Liver (tissue), 9 donors: ENCODE results near the gene TEX10. TPM values are rescaled to one million over a fixed set of nuclear protein-coding genes. Genes with fewer than 3 reads are reported as not detected.

Source experiments
- DNase-seq: peaks from one replicate; pipeline ENCODE4 v3.0.0-alpha.2; 2017; ENCODE audit warnings: low spot score
- H3K27ac ChIP-seq, 2 donors: one replicate each; pipeline ENCODE4 v1.7.0; 2013; ENCODE audit warnings: inconsistent platforms in 2 of 2, low read length in 2 of 2, control low read depth in 1 of 2, low read depth in 1 of 2, mild to moderate bottlenecking in 1 of 2
- H3K27me3 ChIP-seq, 4 donors: one replicate each; pipeline versions ENCODE4 v1.6.1 to v1.7.0; 2013; ENCODE audit warnings: low read length in 3 of 4, inconsistent platforms in 1 of 4, mild to moderate bottlenecking in 1 of 4, moderate library complexity in 1 of 4; ENCODE audit not compliant: control insufficient read depth in 4 of 4, insufficient read depth in 4 of 4
- H3K36me3 ChIP-seq, 4 donors: one replicate each; pipeline versions ENCODE4 v1.6.1 to v1.7.0; 2013; ENCODE audit warnings: low read length in 3 of 4, mild to moderate bottlenecking in 3 of 4, low read depth in 1 of 4, moderate library complexity in 1 of 4; ENCODE audit not compliant: control insufficient read depth in 4 of 4, insufficient read depth in 3 of 4
- H3K4me1 ChIP-seq, 4 donors: one replicate each; pipeline versions ENCODE4 v1.6.1 to v1.7.0; 2013; ENCODE audit warnings: low read length in 3 of 4, mild to moderate bottlenecking in 3 of 4, moderate library complexity in 1 of 4; ENCODE audit not compliant: control insufficient read depth in 4 of 4, insufficient read depth in 4 of 4
- H3K4me3 ChIP-seq, 3 donors: one replicate each; pipeline versions ENCODE4 v1.6.1 to v1.7.0; 2013; ENCODE audit warnings: low read length in 3 of 3, control low read depth in 1 of 3, low read depth in 1 of 3, mild to moderate bottlenecking in 1 of 3
- H3K9ac ChIP-seq, 2 donors: one replicate each; pipeline ENCODE4 v1.7.0; 2013; ENCODE audit warnings: low read length in 2 of 2, mild to moderate bottlenecking in 2 of 2, moderate library complexity in 2 of 2, control low read depth in 1 of 2, low read depth in 1 of 2
- H3K9me3 ChIP-seq, 4 donors: one replicate each; pipeline versions ENCODE4 v1.6.1 to v1.7.0; 2013; ENCODE audit warnings: low read length in 3 of 4; ENCODE audit not compliant: control insufficient read depth in 4 of 4
- EGR1 ChIP-seq, 2 donors: IDR thresholded peaks; 2 replicates each; pipeline ENCODE4 v1.6.1; 2016 to 2018; ENCODE audit warnings: antibody characterized with exemption in 2 of 2, low read depth in 2 of 2
- FOXA1 ChIP-seq: IDR thresholded peaks from 2 replicates; pipeline ENCODE4 v1.6.1; 2016; ENCODE audit warnings: antibody characterized with exemption
- FOXA2 ChIP-seq: IDR thresholded peaks from 2 replicates; pipeline ENCODE4 v1.6.1; 2016; ENCODE audit warnings: antibody characterized with exemption
- GABPA ChIP-seq, 2 donors: IDR thresholded peaks in 1 of 2; conservative IDR thresholded peaks in 1 of 2; 2 replicates each; pipeline ENCODE4 v1.6.1; 2016; ENCODE audit warnings: antibody characterized with exemption in 2 of 2, mild to moderate bottlenecking in 1 of 2, moderate library complexity in 1 of 2
- HNF4A ChIP-seq, 2 donors: conservative IDR thresholded peaks; 2 replicates each; pipeline ENCODE4 v1.6.1; 2016; ENCODE audit warnings: antibody characterized with exemption in 2 of 2, mild to moderate bottlenecking in 2 of 2
- HNF4G ChIP-seq: IDR thresholded peaks from 2 replicates; pipeline ENCODE4 v1.6.1; 2016; ENCODE audit warnings: antibody characterized with exemption
- JUND ChIP-seq, 2 donors: IDR thresholded peaks; 2 replicates each; pipeline ENCODE4 v1.6.1; 2016; ENCODE audit warnings: antibody characterized with exemption in 2 of 2
- NR2F2 ChIP-seq: IDR thresholded peaks from 2 replicates; pipeline ENCODE4 v1.6.1; 2016; ENCODE audit warnings: antibody characterized with exemption
- RAD21 ChIP-seq, 2 donors: IDR thresholded peaks; 2 replicates each; pipeline ENCODE4 v1.6.1; 2016; ENCODE audit warnings: antibody characterized with exemption in 2 of 2, mild to moderate bottlenecking in 2 of 2
- RXRA ChIP-seq, 2 donors: IDR thresholded peaks; 2 replicates each; pipeline ENCODE4 v1.6.1; 2017 to 2018; ENCODE audit warnings: antibody characterized with exemption in 2 of 2, mild to moderate bottlenecking in 1 of 2
- SP1 ChIP-seq: IDR thresholded peaks from 2 replicates; pipeline ENCODE4 v1.6.1; 2018; ENCODE audit warnings: antibody characterized with exemption, mild to moderate bottlenecking
- TAF1 ChIP-seq: conservative IDR thresholded peaks from 2 replicates; pipeline ENCODE4 v1.6.1; 2016; ENCODE audit warnings: antibody characterized with exemption, mild to moderate bottlenecking
- YY1 ChIP-seq: IDR thresholded peaks from 2 replicates; pipeline ENCODE4 v1.6.1; 2016; ENCODE audit warnings: antibody characterized with exemption, mild to moderate bottlenecking
- WGBS: extraction: QIAGEN DNeasy Blood & Tissue Kit; methylation state at CpG from one replicate; pipeline ENCODE4 v1.1.7; 2013; 5-methylcytosine and 5-hydroxymethylcytosine counted together
- polyA plus RNA-seq, 2 donors: library from polyadenylated mRNA; stranded (reverse) in 1 of 2; unstranded in 1 of 2; fragments of 200-250 nt in 1 of 2; fragments of >200 nt in 1 of 2; fragmentation: Nextera tagmentation in 1 of 2; extraction: Ambion mirVana in 1 of 2; gene quantifications; one replicate each; pipeline versions ENCODE4 v1.2.1 to v1.2.3, GENCODE V29; 2013 to 2015
- total RNA-seq, 2 donors: library from RNA; depleted of rRNA; stranded (reverse); fragments of >200 nt; gene quantifications; one replicate each; pipeline ENCODE4 v1.2.3, GENCODE V29; 2014
- TF ChIP-seq, protein P1 (sequence below): fragments of 150-350 bp; IDR thresholded peaks from 2 replicates; pipeline ENCODE4 v1.5.1; 2017; ENCODE audit warnings: improper control_type of control experiment, low read depth, low read length; ENCODE audit not compliant: missing input control
- TF ChIP-seq, protein P2 (sequence below): IDR thresholded peaks from 2 replicates; pipeline ENCODE4 v1.6.1; 2016; ENCODE audit warnings: antibody characterized with exemption, mild to moderate bottlenecking
- TF ChIP-seq, protein P3 (sequence below): IDR thresholded peaks from 2 replicates; pipeline ENCODE4 v1.6.1; 2016; ENCODE audit warnings: antibody characterized with exemption
- TF ChIP-seq, protein P4 (sequence below): IDR thresholded peaks from 2 replicates; pipeline ENCODE4 v1.6.1; 2016; ENCODE audit warnings: antibody characterized with exemption
- TF ChIP-seq, protein P5 (sequence below): IDR thresholded peaks from 2 replicates; pipeline ENCODE4 v1.6.1; 2016; ENCODE audit warnings: antibody characterized with exemption
- donor health status: healthy.
- donor health status: healthy.
- donor health status: healthy.
- donor health status: healthy.
- donor health status: healthy.

Gene TEX10
- total and polyA plus RNA-seq, 4 donors: 3.3 to 10.0 (median 6.1) TPM

DNA sequence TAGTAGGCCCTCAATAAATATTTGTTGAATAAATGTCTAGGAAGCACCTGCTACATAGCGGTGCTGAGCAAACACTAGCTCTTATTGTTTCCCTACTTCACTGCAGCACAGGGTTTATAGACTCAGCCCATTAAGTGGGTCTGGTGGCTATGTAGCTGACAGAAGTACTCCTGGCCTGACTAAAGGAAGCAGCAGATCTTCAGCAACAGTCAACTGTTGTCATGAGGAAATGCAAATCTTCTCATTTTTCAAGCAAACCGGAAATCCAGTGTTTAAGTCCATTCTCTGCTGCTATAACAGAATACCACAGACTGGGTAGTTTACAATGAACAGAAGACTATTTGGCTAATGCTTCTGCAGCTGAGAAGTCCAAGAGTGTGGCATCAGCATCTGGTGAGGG, 2.8 kb upstream of the TEX10 start:
- no peak overlapping the region for H3K27ac ChIP-seq
- WGBS: 90% methylated on average over 2 of the region's 2 CpGs
- no peaks in the 10 kb centered on the region for H3K36me3 ChIP-seq
- no peaks in the 10 kb centered on the region for H3K9me3 ChIP-seq
- peaks cover 0 to 17% (median 0%) of the 10 kb centered on the region in 4 donors for H3K4me1 ChIP-seq
- no peak for DNase-seq
- no peak overlapping the region for H3K9ac ChIP-seq
- H3K27me3 ChIP-seq: no peaks in the 10 kb centered on the region
- TF ChIP-seq EGR1 (IDR thresholded peaks at IDR 0.05; ENCODE audit: low read depth in 2 of 2) (no peak), RAD21 (IDR thresholded peaks at IDR 0.05) (no peak), GABPA (IDR thresholded peaks at IDR 0.05 in 1 of 2, conservative IDR thresholded peaks at IDR 0.05 in 1 of 2) (no peak)
- no peak overlapping the region for H3K4me3 ChIP-seq

DNA sequence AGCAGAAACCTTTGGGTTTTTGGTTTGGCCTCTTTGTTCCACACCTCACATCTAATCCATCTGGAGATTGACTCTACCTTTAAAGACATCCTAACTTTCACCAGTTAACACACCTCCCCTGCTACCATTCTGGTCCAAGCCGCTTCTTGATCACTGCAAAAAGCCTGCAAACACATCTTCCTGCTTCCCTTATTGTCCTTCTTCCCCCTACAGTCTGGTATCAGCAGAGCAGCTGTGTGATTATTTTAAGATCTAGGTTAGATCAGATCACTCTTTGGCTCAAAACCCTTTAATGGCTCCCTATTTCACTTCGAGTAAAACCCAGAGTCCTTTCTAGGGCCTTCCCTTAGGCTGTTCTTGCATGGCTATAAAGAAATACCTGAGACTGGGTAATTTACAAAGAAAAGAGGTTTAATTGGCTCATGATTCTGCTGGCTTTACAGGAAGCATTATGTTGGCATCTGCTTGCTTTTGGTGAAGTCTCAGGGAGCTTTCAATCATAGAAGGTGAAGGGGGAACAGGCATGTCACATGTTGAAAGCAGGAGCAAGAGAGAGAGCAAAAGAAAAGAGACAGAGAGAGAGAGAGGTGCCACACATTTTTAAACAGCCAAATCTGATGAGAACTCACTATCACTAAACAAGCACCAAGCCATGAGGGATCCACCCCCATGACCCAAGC, 1.5 kb upstream of the TEX10 start:
- Histone ChIP-seq H3K9ac (no peak overlapping the region), H3K9me3 (no peaks in the 10 kb centered on the region), H3K36me3 (no peaks in the 10 kb centered on the region), H3K27me3 (no peaks in the 10 kb centered on the region), H3K27ac (no peak overlapping the region), H3K4me1 (peaks cover 0 to 17% (median 0%) of the 10 kb centered on the region in 4 donors), H3K4me3 (no peak overlapping the region)
- WGBS: 96% methylated on average over 2 of the region's 2 CpGs
- TF ChIP-seq RXRA (IDR thresholded peaks at IDR 0.05) (no peak), JUND (IDR thresholded peaks at IDR 0.05) (no peak), EGR1 (IDR thresholded peaks at IDR 0.05; ENCODE audit: low read depth in 2 of 2) (no peak), HNF4A (conservative IDR thresholded peaks at IDR 0.05) (no peak), HNF4G (no peak), RAD21 (IDR thresholded peaks at IDR 0.05) (no peak), FOXA2 (no peak), YY1 (no peak), GABPA (IDR thresholded peaks at IDR 0.05 in 1 of 2, conservative IDR thresholded peaks at IDR 0.05 in 1 of 2) (no peak), FOXA1 (no peak), SP1 (no peak), NR2F2 (no peak), TAF1 (no peak)
- TF ChIP-seq, protein P1, sequence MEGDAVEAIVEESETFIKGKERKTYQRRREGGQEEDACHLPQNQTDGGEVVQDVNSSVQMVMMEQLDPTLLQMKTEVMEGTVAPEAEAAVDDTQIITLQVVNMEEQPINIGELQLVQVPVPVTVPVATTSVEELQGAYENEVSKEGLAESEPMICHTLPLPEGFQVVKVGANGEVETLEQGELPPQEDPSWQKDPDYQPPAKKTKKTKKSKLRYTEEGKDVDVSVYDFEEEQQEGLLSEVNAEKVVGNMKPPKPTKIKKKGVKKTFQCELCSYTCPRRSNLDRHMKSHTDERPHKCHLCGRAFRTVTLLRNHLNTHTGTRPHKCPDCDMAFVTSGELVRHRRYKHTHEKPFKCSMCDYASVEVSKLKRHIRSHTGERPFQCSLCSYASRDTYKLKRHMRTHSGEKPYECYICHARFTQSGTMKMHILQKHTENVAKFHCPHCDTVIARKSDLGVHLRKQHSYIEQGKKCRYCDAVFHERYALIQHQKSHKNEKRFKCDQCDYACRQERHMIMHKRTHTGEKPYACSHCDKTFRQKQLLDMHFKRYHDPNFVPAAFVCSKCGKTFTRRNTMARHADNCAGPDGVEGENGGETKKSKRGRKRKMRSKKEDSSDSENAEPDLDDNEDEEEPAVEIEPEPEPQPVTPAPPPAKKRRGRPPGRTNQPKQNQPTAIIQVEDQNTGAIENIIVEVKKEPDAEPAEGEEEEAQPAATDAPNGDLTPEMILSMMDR: no peak
- TF ChIP-seq, protein P2, sequence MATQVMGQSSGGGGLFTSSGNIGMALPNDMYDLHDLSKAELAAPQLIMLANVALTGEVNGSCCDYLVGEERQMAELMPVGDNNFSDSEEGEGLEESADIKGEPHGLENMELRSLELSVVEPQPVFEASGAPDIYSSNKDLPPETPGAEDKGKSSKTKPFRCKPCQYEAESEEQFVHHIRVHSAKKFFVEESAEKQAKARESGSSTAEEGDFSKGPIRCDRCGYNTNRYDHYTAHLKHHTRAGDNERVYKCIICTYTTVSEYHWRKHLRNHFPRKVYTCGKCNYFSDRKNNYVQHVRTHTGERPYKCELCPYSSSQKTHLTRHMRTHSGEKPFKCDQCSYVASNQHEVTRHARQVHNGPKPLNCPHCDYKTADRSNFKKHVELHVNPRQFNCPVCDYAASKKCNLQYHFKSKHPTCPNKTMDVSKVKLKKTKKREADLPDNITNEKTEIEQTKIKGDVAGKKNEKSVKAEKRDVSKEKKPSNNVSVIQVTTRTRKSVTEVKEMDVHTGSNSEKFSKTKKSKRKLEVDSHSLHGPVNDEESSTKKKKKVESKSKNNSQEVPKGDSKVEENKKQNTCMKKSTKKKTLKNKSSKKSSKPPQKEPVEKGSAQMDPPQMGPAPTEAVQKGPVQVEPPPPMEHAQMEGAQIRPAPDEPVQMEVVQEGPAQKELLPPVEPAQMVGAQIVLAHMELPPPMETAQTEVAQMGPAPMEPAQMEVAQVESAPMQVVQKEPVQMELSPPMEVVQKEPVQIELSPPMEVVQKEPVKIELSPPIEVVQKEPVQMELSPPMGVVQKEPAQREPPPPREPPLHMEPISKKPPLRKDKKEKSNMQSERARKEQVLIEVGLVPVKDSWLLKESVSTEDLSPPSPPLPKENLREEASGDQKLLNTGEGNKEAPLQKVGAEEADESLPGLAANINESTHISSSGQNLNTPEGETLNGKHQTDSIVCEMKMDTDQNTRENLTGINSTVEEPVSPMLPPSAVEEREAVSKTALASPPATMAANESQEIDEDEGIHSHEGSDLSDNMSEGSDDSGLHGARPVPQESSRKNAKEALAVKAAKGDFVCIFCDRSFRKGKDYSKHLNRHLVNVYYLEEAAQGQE: no peak
- TF ChIP-seq, protein P3, sequence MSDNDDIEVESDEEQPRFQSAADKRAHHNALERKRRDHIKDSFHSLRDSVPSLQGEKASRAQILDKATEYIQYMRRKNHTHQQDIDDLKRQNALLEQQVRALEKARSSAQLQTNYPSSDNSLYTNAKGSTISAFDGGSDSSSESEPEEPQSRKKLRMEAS: no peak
- TF ChIP-seq, protein P4, sequence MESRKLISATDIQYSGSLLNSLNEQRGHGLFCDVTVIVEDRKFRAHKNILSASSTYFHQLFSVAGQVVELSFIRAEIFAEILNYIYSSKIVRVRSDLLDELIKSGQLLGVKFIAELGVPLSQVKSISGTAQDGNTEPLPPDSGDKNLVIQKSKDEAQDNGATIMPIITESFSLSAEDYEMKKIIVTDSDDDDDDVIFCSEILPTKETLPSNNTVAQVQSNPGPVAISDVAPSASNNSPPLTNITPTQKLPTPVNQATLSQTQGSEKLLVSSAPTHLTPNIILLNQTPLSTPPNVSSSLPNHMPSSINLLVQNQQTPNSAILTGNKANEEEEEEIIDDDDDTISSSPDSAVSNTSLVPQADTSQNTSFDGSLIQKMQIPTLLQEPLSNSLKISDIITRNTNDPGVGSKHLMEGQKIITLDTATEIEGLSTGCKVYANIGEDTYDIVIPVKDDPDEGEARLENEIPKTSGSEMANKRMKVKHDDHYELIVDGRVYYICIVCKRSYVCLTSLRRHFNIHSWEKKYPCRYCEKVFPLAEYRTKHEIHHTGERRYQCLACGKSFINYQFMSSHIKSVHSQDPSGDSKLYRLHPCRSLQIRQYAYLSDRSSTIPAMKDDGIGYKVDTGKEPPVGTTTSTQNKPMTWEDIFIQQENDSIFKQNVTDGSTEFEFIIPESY: no peak
- TF ChIP-seq, protein P5, sequence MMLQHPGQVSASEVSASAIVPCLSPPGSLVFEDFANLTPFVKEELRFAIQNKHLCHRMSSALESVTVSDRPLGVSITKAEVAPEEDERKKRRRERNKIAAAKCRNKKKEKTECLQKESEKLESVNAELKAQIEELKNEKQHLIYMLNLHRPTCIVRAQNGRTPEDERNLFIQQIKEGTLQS: no peak
- no peak for DNase-seq
